Astrocyte (in vitro differentiated cells and primary cell): ENCODE data around the gene LIPC. TPM values are rescaled to one million over a fixed set of nuclear protein-coding genes. Genes with fewer than 3 reads are reported as not detected.

Experiments used
- DNase-seq: peaks from one replicate; pipeline ENCODE4 v3.0.0-alpha.2; 2010; ENCODE audit warnings: low read depth
- FAIRE-seq: peaks from 2 replicates; lab custom pipeline; 2011; peaks lifted over from hg19 to GRCh38; lab: Jason Lieb, UNC
- H2AFZ ChIP-seq: 2 replicates; pipeline ENCODE4 v1.6.0; 2012; ENCODE audit warnings: low read depth, low read length, inconsistent platforms
- H3K27ac ChIP-seq: 2 replicates; pipeline ENCODE4 v1.5.1; 2011; ENCODE audit warnings: low read depth, low read length, inconsistent platforms
- H3K27me3 ChIP-seq: 2 replicates; pipeline ENCODE4 v1.6.0; 2011; ENCODE audit warnings: low read length, inconsistent platforms; ENCODE audit not compliant: insufficient read depth
- H3K36me3 ChIP-seq: 2 replicates; pipeline ENCODE4 v1.5.1; 2011; ENCODE audit warnings: low read length, inconsistent platforms; ENCODE audit not compliant: insufficient read depth
- H3K4me1 ChIP-seq: 2 replicates; pipeline ENCODE4 v1.5.1; 2011; ENCODE audit warnings: low read length, inconsistent platforms; ENCODE audit not compliant: insufficient read depth
- H3K4me2 ChIP-seq: 2 replicates; pipeline ENCODE4 v1.6.0; 2012; ENCODE audit warnings: low read length, inconsistent platforms
- H3K4me3 ChIP-seq: 2 replicates; pipeline ENCODE4 v1.5.1; 2011; ENCODE audit warnings: low read depth, mild to moderate bottlenecking, low read length, inconsistent platforms; ENCODE audit not compliant: insufficient read depth
- H3K79me2 ChIP-seq: 2 replicates; pipeline ENCODE4 v1.6.0; 2012; ENCODE audit warnings: mild to moderate bottlenecking, low read length, inconsistent platforms; ENCODE audit not compliant: insufficient read depth
- H3K9ac ChIP-seq: 2 replicates; pipeline ENCODE4 v1.6.0; 2012; ENCODE audit warnings: mild to moderate bottlenecking, low read length, inconsistent platforms
- H3K9me3 ChIP-seq: 2 replicates; pipeline ENCODE4 v1.5.1; 2012; ENCODE audit warnings: low read depth, mild to moderate bottlenecking, low read length, inconsistent platforms; ENCODE audit not compliant: insufficient read depth
- H4K20me1 ChIP-seq: 2 replicates; pipeline ENCODE4 v1.6.0; 2012; ENCODE audit warnings: low read length, inconsistent platforms; ENCODE audit not compliant: insufficient read depth
- H3K27ac Mint-ChIP-seq: one replicate; pipeline ENCODE4 v1.8.0; 2021; ENCODE audit warnings: mild to moderate bottlenecking, mixed read lengths; ENCODE audit not compliant: unreplicated experiment
- H3K27me3 Mint-ChIP-seq: one replicate; pipeline ENCODE4 v1.8.0; 2021; ENCODE audit warnings: low read depth, mixed read lengths; ENCODE audit not compliant: unreplicated experiment
- H3K36me3 Mint-ChIP-seq: one replicate; pipeline ENCODE4 v1.8.0; 2021; ENCODE audit warnings: low read depth, mixed read lengths; ENCODE audit not compliant: unreplicated experiment
- H3K4me1 Mint-ChIP-seq: one replicate; pipeline ENCODE4 v1.8.0; 2021; ENCODE audit warnings: low read depth, mixed read lengths; ENCODE audit not compliant: unreplicated experiment
- H3K4me3 Mint-ChIP-seq: one replicate; pipeline ENCODE4 v1.8.0; 2021; ENCODE audit warnings: mild to moderate bottlenecking, moderate library complexity, mixed read lengths; ENCODE audit not compliant: unreplicated experiment
- H3K9me3 Mint-ChIP-seq: one replicate; pipeline ENCODE4 v1.8.0; 2021; ENCODE audit warnings: mild to moderate bottlenecking, mixed read lengths; ENCODE audit not compliant: unreplicated experiment
- EZH2 ChIP-seq: IDR thresholded peaks from 2 replicates; pipeline ENCODE4 v1.6.1; 2012; ENCODE audit warnings: mild to moderate bottlenecking, low read length, inconsistent platforms; ENCODE audit not compliant: insufficient read depth
- total RNA-seq: library from RNA; stranded (reverse); gene quantifications from 2 replicates; pipeline ENCODE4 v1.2.1, GENCODE V29; 2021
- TF ChIP-seq, protein P1 (sequence below): IDR thresholded peaks from 2 replicates; pipeline ENCODE4 v1.5.1; 2011; ENCODE audit warnings: low read depth, mild to moderate bottlenecking, inconsistent platforms, low read length, moderate library complexity; ENCODE audit not compliant: insufficient read depth

The LIPC gene
- total RNA-seq, 1 donor from 2014 or later: not detected

DNA sequence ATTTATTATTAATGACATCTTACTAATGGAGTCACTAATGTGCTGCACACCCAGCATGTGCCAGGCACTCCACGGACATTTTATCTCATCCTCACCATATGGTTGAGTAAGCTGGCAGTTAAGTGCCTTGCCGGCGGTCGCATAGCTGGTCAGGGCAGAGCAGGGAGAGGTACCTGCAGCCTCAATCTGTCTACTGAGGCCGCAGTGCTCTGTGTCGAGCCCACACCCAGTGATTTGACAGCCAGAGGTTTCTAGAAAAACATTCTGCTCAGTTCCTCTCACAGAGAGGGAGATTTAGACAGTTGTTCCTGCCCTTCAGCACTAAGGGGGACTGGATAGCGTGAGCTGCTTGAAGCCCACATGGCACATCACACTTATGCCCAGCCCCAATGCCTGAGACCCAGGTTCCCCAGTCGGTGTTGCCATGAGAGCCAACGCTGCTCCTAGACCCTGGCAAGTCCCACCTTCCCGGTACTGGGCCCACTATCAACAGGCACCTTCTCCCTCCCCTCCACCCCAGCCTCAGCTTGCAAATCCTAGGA lies 2.6 kb downstream of the LIPC start:
- Mint-ChIP-seq H3K36me3 (no peaks in the 10 kb centered on the region), H3K4me1 (peaks cover 8% of the 10 kb centered on the region), H3K27ac (no peak overlapping the region), H3K9me3 (no peaks in the 10 kb centered on the region), H3K4me3 (no peak overlapping the region), H3K27me3 (peaks cover 4% of the 10 kb centered on the region)
- TF ChIP-seq EZH2: no peak
- TF ChIP-seq, protein P1, sequence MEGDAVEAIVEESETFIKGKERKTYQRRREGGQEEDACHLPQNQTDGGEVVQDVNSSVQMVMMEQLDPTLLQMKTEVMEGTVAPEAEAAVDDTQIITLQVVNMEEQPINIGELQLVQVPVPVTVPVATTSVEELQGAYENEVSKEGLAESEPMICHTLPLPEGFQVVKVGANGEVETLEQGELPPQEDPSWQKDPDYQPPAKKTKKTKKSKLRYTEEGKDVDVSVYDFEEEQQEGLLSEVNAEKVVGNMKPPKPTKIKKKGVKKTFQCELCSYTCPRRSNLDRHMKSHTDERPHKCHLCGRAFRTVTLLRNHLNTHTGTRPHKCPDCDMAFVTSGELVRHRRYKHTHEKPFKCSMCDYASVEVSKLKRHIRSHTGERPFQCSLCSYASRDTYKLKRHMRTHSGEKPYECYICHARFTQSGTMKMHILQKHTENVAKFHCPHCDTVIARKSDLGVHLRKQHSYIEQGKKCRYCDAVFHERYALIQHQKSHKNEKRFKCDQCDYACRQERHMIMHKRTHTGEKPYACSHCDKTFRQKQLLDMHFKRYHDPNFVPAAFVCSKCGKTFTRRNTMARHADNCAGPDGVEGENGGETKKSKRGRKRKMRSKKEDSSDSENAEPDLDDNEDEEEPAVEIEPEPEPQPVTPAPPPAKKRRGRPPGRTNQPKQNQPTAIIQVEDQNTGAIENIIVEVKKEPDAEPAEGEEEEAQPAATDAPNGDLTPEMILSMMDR: no peak
- Histone ChIP-seq H3K4me3 (no peak overlapping the region), H3K36me3 (no peaks in the 10 kb centered on the region), H4K20me1 (no peaks in the 10 kb centered on the region), H2AFZ (no peak overlapping the region), H3K4me1 (no peaks in the 10 kb centered on the region), H3K9ac (no peak overlapping the region), H3K4me2 (no peak overlapping the region), H3K27me3 (peaks cover 7% of the 10 kb centered on the region), H3K9me3 (no peaks in the 10 kb centered on the region), H3K79me2 (no peaks in the 10 kb centered on the region), H3K27ac (no peak overlapping the region)
- DNase-seq: no peak
- FAIRE-seq: no peak

DNA sequence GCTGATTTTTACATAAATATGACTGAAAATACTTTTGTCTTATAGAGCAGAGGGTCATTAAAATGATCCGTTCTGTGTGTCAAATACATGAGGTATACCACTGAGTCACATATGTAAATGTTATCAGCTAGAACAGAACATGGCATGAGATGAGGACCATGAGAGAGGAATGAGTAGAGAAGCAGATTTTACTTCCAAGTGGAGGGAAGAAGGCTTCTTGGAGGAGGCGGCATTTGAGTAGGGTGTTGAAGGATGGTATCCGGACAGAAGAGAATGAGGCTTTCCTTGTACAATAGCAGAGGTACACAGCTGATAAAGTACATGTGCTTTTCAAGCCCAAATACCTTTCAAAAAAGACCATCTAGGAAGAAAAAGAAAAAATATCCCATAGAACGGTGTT lies 4.8 kb downstream of the LIPC start:
- H3K4me1 ChIP-seq: peaks cover 18% of the 10 kb centered on the region
- no peak overlapping the region for H3K4me3 ChIP-seq
- H3K27me3 ChIP-seq: peaks cover 3% of the 10 kb centered on the region
- no peak for FAIRE-seq
- H3K4me2 ChIP-seq: no peak overlapping the region
- H3K9ac ChIP-seq: no peak overlapping the region
- H4K20me1 ChIP-seq: no peaks in the 10 kb centered on the region
- H2AFZ ChIP-seq: no peak overlapping the region
- no peak overlapping the region for H3K27ac Mint-ChIP-seq
- no peaks in the 10 kb centered on the region for H3K9me3 Mint-ChIP-seq
- no peak for DNase-seq
- peaks cover 27% of the 10 kb centered on the region for H3K4me1 Mint-ChIP-seq
- H3K36me3 ChIP-seq: no peaks in the 10 kb centered on the region
- H3K4me3 Mint-ChIP-seq: no peak overlapping the region
- no peaks in the 10 kb centered on the region for H3K9me3 ChIP-seq
- peaks cover 4% of the 10 kb centered on the region for H3K27me3 Mint-ChIP-seq
- no peak overlapping the region for H3K27ac ChIP-seq
- H3K79me2 ChIP-seq: no peaks in the 10 kb centered on the region
- TF ChIP-seq EZH2: no peak
- TF ChIP-seq, protein P1: no peak
- H3K36me3 Mint-ChIP-seq: no peaks in the 10 kb centered on the region

DNA sequence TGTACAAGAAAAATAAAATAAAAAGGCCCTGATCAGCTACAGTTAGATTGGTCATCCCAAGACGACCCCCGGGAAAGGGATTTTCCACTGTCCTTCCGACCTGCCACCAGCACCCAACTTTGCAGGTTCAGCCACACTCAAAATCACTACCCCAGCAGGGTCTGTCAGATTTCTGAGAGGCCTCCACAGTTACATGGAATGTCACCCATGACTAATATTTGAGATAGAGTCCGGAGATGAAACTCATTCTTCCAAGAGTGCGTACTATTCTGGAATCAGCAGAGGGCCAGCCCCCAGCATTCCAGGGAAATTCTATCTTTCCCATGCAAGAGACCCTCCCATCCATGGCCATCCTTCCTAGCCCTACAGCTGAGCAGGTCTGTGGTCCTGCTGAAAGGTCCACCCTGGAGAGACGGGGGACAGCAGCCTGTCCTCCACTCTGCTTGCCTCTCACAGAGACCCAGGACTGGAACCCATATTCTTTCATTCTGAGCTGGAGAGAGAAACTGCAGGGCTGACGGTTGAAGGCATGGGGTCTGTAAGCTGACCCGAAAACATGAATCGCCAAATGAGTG lies 5.8 kb downstream of the LIPC start:
- no peak overlapping the region for H3K4me3 Mint-ChIP-seq
- Histone ChIP-seq H3K27me3 (no peaks in the 10 kb centered on the region), H3K9ac (no peak overlapping the region), H3K27ac (no peak overlapping the region), H2AFZ (no peak overlapping the region), H3K9me3 (no peaks in the 10 kb centered on the region), H3K36me3 (no peaks in the 10 kb centered on the region), H3K79me2 (no peaks in the 10 kb centered on the region), H3K4me2 (no peak overlapping the region), H3K4me3 (no peak overlapping the region), H3K4me1 (peaks cover 24% of the 10 kb centered on the region), H4K20me1 (no peaks in the 10 kb centered on the region)
- H3K27me3 Mint-ChIP-seq: peaks cover 2% of the 10 kb centered on the region
- no peaks in the 10 kb centered on the region for H3K9me3 Mint-ChIP-seq
- H3K27ac Mint-ChIP-seq: no peak overlapping the region
- H3K36me3 Mint-ChIP-seq: no peaks in the 10 kb centered on the region
- no peak for FAIRE-seq
- TF ChIP-seq EZH2: no peak
- TF ChIP-seq, protein P1: no peak
- DNase-seq: no peak
- H3K4me1 Mint-ChIP-seq: peaks cover 35% of the 10 kb centered on the region
